Measurements from ENCODE around the gene IARS2. TPM values are rescaled to one million over a fixed set of nuclear protein-coding genes. Genes with fewer than 3 reads are reported as not detected.

The IARS2 gene
- total and polyA plus RNA-seq, 2 donors (not counting 1 experiment from before 2014, with no cell fraction given), result 8.8 to 35.6 TPM

DNA sequence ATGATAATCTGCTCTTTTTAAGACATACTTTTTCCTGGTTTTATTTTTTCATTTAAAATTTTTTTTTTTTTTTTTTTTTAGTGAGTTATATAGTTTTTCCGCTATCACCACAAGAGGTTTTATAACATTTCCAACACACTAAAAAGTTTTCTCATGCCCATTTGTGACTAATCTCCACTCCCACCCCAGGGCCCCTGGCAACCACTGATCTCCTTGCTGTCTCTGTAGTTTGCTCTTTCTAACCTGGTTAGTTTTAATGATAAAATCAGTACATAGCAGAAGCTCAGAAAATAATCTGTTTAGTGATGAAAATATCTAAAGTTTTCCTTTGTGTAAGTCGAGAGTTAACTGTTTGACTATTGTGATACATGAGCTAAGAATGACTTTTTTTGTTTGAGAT lies 41.8 kb downstream of the IARS2 start:
- H3K27ac ChIP-seq (ENCODE audit: low read length in 2 of 2), result no peak overlapping the region
- H3K79me2 ChIP-seq (ENCODE audit: control insufficient read depth, insufficient read depth, low read length), result no peaks in the 10 kb centered on the region
- H3K9me3 ChIP-seq (ENCODE audit: control extremely low read depth in 1 of 3, control insufficient read depth in 2 of 3, insufficient read depth in 1 of 3, low read length in 2 of 3), result no peaks in the 10 kb centered on the region
- ATAC-seq (ENCODE audit: low read depth) (no peak), DNase-seq (no peak)
- H3K4me1 ChIP-seq (ENCODE audit: control insufficient read depth in 2 of 2, insufficient read depth in 2 of 2, low read length in 2 of 2), result no peaks in the 10 kb centered on the region
- ChIA-PET CTCF (no interaction called here), POLR2A (no interaction called here)
- H3K4me3 ChIP-seq (ENCODE audit: control extremely low read depth in 1 of 5, extremely low read depth in 1 of 5, insufficient read depth in 1 of 5, low read depth in 2 of 5, low read length in 4 of 5), result no peak overlapping the region
- intact Hi-C loops (cut with micrococcal nuclease), result no loop called here
- H3K4me3 Mint-ChIP-seq, result no peak overlapping the region
- H3K27ac Mint-ChIP-seq, result no peak overlapping the region
- no peaks in the 10 kb centered on the region for H3K9me3 Mint-ChIP-seq (ENCODE audit: insufficient read depth)
- 100% methylated on average over 1 of the region's 2 CpGs for WGBS (ENCODE audit: insufficient coverage)
- TF ChIP-seq, protein P1, sequence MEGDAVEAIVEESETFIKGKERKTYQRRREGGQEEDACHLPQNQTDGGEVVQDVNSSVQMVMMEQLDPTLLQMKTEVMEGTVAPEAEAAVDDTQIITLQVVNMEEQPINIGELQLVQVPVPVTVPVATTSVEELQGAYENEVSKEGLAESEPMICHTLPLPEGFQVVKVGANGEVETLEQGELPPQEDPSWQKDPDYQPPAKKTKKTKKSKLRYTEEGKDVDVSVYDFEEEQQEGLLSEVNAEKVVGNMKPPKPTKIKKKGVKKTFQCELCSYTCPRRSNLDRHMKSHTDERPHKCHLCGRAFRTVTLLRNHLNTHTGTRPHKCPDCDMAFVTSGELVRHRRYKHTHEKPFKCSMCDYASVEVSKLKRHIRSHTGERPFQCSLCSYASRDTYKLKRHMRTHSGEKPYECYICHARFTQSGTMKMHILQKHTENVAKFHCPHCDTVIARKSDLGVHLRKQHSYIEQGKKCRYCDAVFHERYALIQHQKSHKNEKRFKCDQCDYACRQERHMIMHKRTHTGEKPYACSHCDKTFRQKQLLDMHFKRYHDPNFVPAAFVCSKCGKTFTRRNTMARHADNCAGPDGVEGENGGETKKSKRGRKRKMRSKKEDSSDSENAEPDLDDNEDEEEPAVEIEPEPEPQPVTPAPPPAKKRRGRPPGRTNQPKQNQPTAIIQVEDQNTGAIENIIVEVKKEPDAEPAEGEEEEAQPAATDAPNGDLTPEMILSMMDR (IDR thresholded peaks at IDR 0.05), result no peak
- no peak for TF ChIP-seq EZH2 (IDR thresholded peaks at IDR 0.05; ENCODE audit: borderline replicate concordance, insufficient read depth, low read depth, low read length, poor library complexity, severe bottlenecking)
- H3K9ac ChIP-seq (ENCODE audit: low read length), result no peak overlapping the region
- H2AFZ ChIP-seq (ENCODE audit: insufficient read depth, low read depth, low read length, poor library complexity, severe bottlenecking), result no peak overlapping the region
- no peak overlapping the region for H3K4me2 ChIP-seq (replicated peaks; ENCODE audit: low read depth, low read length, poor library complexity, severe bottlenecking)
- no peaks in the 10 kb centered on the region for H4K20me1 ChIP-seq (ENCODE audit: control insufficient read depth, insufficient read depth, low read length, poor library complexity, severe bottlenecking)
- H3K36me3 ChIP-seq (replicated peaks in 1 of 2; ENCODE audit: control extremely low read depth in 1 of 2, control insufficient read depth in 1 of 2, extremely low read depth in 1 of 2, insufficient read depth in 2 of 2, low read length in 1 of 2), result peaks cover 4 to 67% of the 10 kb centered on the region in 2 experiments
- peaks cover 4% of the 10 kb centered on the region for H3K4me1 Mint-ChIP-seq
- H3K27me3 ChIP-seq (replicated peaks in 1 of 4; ENCODE audit: control extremely low read depth in 1 of 4, control insufficient read depth in 3 of 4, insufficient read depth in 4 of 4, low read length in 3 of 4), result no peaks in the 10 kb centered on the region
- H3K27me3 Mint-ChIP-seq, result no peaks in the 10 kb centered on the region

DNA sequence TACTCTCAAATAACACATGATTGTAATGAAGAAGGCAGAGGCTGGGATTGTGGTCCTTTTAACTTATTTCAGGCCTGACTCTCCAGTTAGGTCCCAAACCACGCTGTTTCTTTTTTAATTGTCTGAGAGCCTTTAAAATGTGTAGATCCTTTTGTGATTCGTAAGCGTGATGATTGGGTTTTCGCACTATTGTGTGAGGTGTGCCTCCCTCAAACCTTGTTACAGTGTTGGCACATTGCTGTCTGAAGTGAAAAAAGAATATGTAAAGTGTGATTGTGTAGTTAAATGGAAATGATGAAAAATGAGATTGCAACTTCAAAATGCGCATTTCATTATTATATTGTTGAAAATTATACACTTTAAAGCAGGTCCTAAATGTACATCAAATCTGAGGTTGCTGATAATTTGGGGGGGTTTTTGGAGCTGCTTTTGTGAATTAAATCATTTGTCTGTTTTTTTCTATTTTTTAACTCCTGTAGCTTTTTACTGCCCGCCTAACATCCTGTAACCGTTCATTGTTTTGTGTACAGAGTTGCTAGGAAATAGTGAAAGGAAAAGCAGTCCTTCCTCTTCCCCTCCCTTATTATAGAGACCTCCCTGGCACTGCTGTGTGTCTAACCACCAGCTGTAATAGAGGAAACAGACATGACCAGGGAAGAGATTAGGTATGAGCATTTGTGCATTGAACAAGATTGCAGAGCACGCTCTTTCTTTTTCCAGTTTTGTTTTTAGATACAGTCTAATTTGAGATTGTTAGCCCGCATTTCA lies 43.3 kb downstream of the IARS2 start:
- DNase-seq (no peak), ATAC-seq (ENCODE audit: low read depth) (no peak)
- intact Hi-C loops (cut with micrococcal nuclease), result no loop called here
- no peaks in the 10 kb centered on the region for H4K20me1 ChIP-seq (ENCODE audit: control insufficient read depth, insufficient read depth, low read length, poor library complexity, severe bottlenecking)
- TF ChIP-seq, protein P1 (IDR thresholded peaks at IDR 0.05), result no peak
- no peak for TF ChIP-seq EZH2 (IDR thresholded peaks at IDR 0.05; ENCODE audit: borderline replicate concordance, insufficient read depth, low read depth, low read length, poor library complexity, severe bottlenecking)
- no peaks in the 10 kb centered on the region for H3K4me1 ChIP-seq (ENCODE audit: control insufficient read depth in 2 of 2, insufficient read depth in 2 of 2, low read length in 2 of 2)
- H3K9ac ChIP-seq (ENCODE audit: low read length), result no peak overlapping the region
- no CpG with 5 or more reads among the region's 9 CpGs for WGBS (ENCODE audit: insufficient coverage)
- POLR2A ChIA-PET, result no interaction called here
- Mint-ChIP-seq H3K27me3 (no peaks in the 10 kb centered on the region), H3K27ac (no peak overlapping the region), H3K4me3 (no peak overlapping the region), H3K4me1 (peaks cover 4% of the 10 kb centered on the region), H3K9me3 (ENCODE audit: insufficient read depth) (no peaks in the 10 kb centered on the region)
- H3K9me3 ChIP-seq (ENCODE audit: control extremely low read depth in 1 of 3, control insufficient read depth in 2 of 3, insufficient read depth in 1 of 3, low read length in 2 of 3), result no peaks in the 10 kb centered on the region
- CTCF ChIA-PET, result interaction anchor here (1.0 kb wide), 1 partner anchor 13 kb away, joined by 3 read pairs; no protein-coding TSS in a partner anchor
- no peak overlapping the region for H3K27ac ChIP-seq (ENCODE audit: low read length in 2 of 2)
- H3K36me3 ChIP-seq (replicated peaks in 1 of 2; ENCODE audit: control extremely low read depth in 1 of 2, control insufficient read depth in 1 of 2, extremely low read depth in 1 of 2, insufficient read depth in 2 of 2, low read length in 1 of 2), result peaks cover 4 to 77% of the 10 kb centered on the region in 2 experiments
- no peak overlapping the region for H2AFZ ChIP-seq (ENCODE audit: insufficient read depth, low read depth, low read length, poor library complexity, severe bottlenecking)
- H3K27me3 ChIP-seq (replicated peaks in 1 of 4; ENCODE audit: control extremely low read depth in 1 of 4, control insufficient read depth in 3 of 4, insufficient read depth in 4 of 4, low read length in 3 of 4), result no peaks in the 10 kb centered on the region
- H3K4me2 ChIP-seq (replicated peaks; ENCODE audit: low read depth, low read length, poor library complexity, severe bottlenecking), result no peak overlapping the region
- H3K79me2 ChIP-seq (ENCODE audit: control insufficient read depth, insufficient read depth, low read length), result no peaks in the 10 kb centered on the region
- no peak overlapping the region for H3K4me3 ChIP-seq (ENCODE audit: control extremely low read depth in 1 of 5, extremely low read depth in 1 of 5, insufficient read depth in 1 of 5, low read depth in 2 of 5, low read length in 4 of 5)
